Thoracic aorta (tissue), 2 donors: ENCODE measurements around the gene TAF8. TPM values are rescaled to one million over a fixed set of nuclear protein-coding genes. Genes with fewer than 3 reads are reported as not detected.

Experiments
- ATAC-seq: fragments of 150-250 bp; one replicate; pipeline ENCODE4 v1.8.0; 2017; ENCODE audit warnings: low read depth; ENCODE audit not compliant: insufficient number of reproducible peaks, low FRiP score
- DNase-seq: peaks from one replicate; pipeline ENCODE4 v3.0.0-alpha.2; 2020; ENCODE audit warnings: low spot score
- H3K27ac ChIP-seq, 2 donors: fragments of 200-600 bp; sonication (generic); 1 replicate in 1 of 2; 2 replicates in 1 of 2; pipeline ENCODE4 v1.5.1; 2016; ENCODE audit warnings: mild to moderate bottlenecking in 2 of 2, moderate library complexity in 2 of 2
- H3K27me3 ChIP-seq: fragments of 200-600 bp; sonication (generic); replicated peaks from 2 replicates; pipeline ENCODE4 v1.6.0; 2016; ENCODE audit warnings: mild to moderate bottlenecking; ENCODE audit not compliant: insufficient read depth
- H3K36me3 ChIP-seq: fragments of 200-600 bp; sonication (generic); one replicate; pipeline ENCODE4 v1.5.1; 2016
- H3K4me1 ChIP-seq, 2 donors: fragments of 200-600 bp; sonication (generic); 1 replicate in 1 of 2; 2 replicates in 1 of 2; pipeline versions ENCODE4 v1.5.1 to v1.6.0; 2016; ENCODE audit warnings: low read depth in 2 of 2, mild to moderate bottlenecking in 1 of 2; ENCODE audit not compliant: control insufficient read depth in 1 of 2
- H3K4me3 ChIP-seq: fragments of 200-600 bp; sonication (generic); 2 replicates; pipeline ENCODE4 v1.5.1; 2016; ENCODE audit warnings: mild to moderate bottlenecking
- H3K9me3 ChIP-seq: fragments of 200-600 bp; sonication (generic); 2 replicates; pipeline ENCODE4 v1.5.1; 2016
- CTCF ChIP-seq: fragments of 200-600 bp; sonication (generic); IDR thresholded peaks from one replicate; pipeline ENCODE4 v1.5.1; 2019; ENCODE audit warnings: antibody characterized with exemption
- total RNA-seq, 2 donors: library from RNA; depleted of rRNA; stranded (reverse); fragments of >200 nt; gene quantifications; one replicate each; pipeline versions ENCODE4 v1.1.0 to v1.2.3, GENCODE V29; 2016

The TAF8 gene
- total RNA-seq, 2 donors from 2014 or later: 24.5 to 40.8 TPM

GRCh38 chr6:42045538-42046460 lies 4.5 kb upstream of the TAF8 start:
- no peaks in the 10 kb centered on the region for H3K36me3 ChIP-seq
- DNase-seq (peak; percentile 33), ATAC-seq (peak; percentile 32)
- peak overlapping the region; percentile 88 to 90 for H3K27ac ChIP-seq
- H3K4me3 ChIP-seq: peak overlapping the region; percentile 94
- TF ChIP-seq CTCF: no peak
- no peaks in the 10 kb centered on the region for H3K27me3 ChIP-seq
- H3K9me3 ChIP-seq: no peaks in the 10 kb centered on the region
- peaks cover 26 to 51% of the 10 kb centered on the region in 2 donors for H3K4me1 ChIP-seq

GRCh38 chr6:42046464-42047212 lies 3.7 kb upstream of the TAF8 start:
- Histone ChIP-seq H3K27me3 (no peaks in the 10 kb centered on the region), H3K4me1 (peaks cover 33 to 60% of the 10 kb centered on the region in 2 donors), H3K27ac (peak overlapping the region; percentile 88 to 90), H3K4me3 (peak overlapping the region; percentile 94), H3K36me3 (no peaks in the 10 kb centered on the region), H3K9me3 (no peaks in the 10 kb centered on the region)
- no peak for TF ChIP-seq CTCF
- DNase-seq (no peak), ATAC-seq (no peak)

GRCh38 chr6:42047213-42047590 lies 3.1 kb upstream of the TAF8 start:
- ATAC-seq (no peak), DNase-seq (no peak)
- Histone ChIP-seq H3K9me3 (no peaks in the 10 kb centered on the region), H3K36me3 (no peaks in the 10 kb centered on the region), H3K4me1 (peaks cover 39 to 65% of the 10 kb centered on the region in 2 donors), H3K27ac (peak overlapping the region; percentile 88 to 90), H3K27me3 (no peaks in the 10 kb centered on the region), H3K4me3 (peak overlapping the region; percentile 94)
- TF ChIP-seq CTCF: no peak

- TF ChIP-seq CTCF: no peak
- Histone ChIP-seq H3K9me3 (no peaks in the 10 kb centered on the region), H3K27me3 (no peaks in the 10 kb centered on the region), H3K4me3 (peak overlapping the region; percentile 94), H3K36me3 (peaks cover 6% of the 10 kb centered on the region), H3K4me1 (peaks cover 43 to 72% of the 10 kb centered on the region in 2 donors), H3K27ac (peak overlapping the region; percentile 88 to 90)
- no peak for ATAC-seq
- no peak for DNase-seq
Observed at GRCh38 chr6:42047790-42048405, 2.4 kb upstream of the TAF8 start.
